Measurements from ENCODE around the gene FOXL2.

- TF ChIP-seq CTCF (IDR thresholded peaks at IDR 0.05; ENCODE audit: low read length) (no peak), EZH2 (IDR thresholded peaks at IDR 0.05; ENCODE audit: borderline replicate concordance, low read length) (no peak)
These were observed 35.3 kb downstream of the FOXL2 start for GRCh38 chr3:138911621-138912020.
